SK-N-SH treated with all-trans-retinoic acid at 6 μM for 48 hours (cell line): Measurements from ENCODE around the gene MANBA.

ENCODE experiments used
- ARNTL ChIP-seq: fragments of 450-650 bp; formaldehyde crosslinking; IDR thresholded peaks from 2 replicates; pipeline ENCODE4 v1.5.0; 2020; ENCODE audit warnings: low read depth, mild to moderate bottlenecking, moderate library complexity, borderline replicate concordance
- CREB5 ChIP-seq: fragments of 250-450 bp; sonication (Bioruptor Pico); IDR thresholded peaks from 2 replicates; pipeline ENCODE4 v1.5.1; 2020; ENCODE audit warnings: low read depth, mild to moderate bottlenecking, moderate library complexity
- CSRNP3 ChIP-seq: fragments of 250-450 bp; sonication (Bioruptor Pico); IDR thresholded peaks from 2 replicates; pipeline ENCODE4 v1.5.1; 2021; ENCODE audit warnings: mild to moderate bottlenecking, moderate library complexity
- OSR1 ChIP-seq: fragments of 250-450 bp; sonication (Bioruptor Pico); IDR thresholded peaks from 2 replicates; pipeline ENCODE4 v1.8.0; 2022; ENCODE audit warnings: moderate library complexity, mild to moderate bottlenecking, inconsistent platforms
- PATZ1 ChIP-seq: fragments of 250-450 bp; sonication (Bioruptor Pico); IDR thresholded peaks from 2 replicates; pipeline ENCODE4 v1.8.0; 2020; ENCODE audit warnings: mild to moderate bottlenecking, moderate library complexity, borderline replicate concordance
- PPARA ChIP-seq: fragments of 250-450 bp; sonication (Bioruptor Pico); IDR thresholded peaks from 2 replicates; pipeline ENCODE4 v1.5.0; 2020; ENCODE audit warnings: mild to moderate bottlenecking, borderline replicate concordance
- RARB ChIP-seq: fragments of 250-450 bp; sonication (Bioruptor Pico); IDR thresholded peaks from 2 replicates; pipeline ENCODE4 v1.8.0; 2021; ENCODE audit warnings: mild to moderate bottlenecking, moderate library complexity
- SNAI2 ChIP-seq: fragments of 250-450 bp; sonication (Bioruptor Pico); IDR thresholded peaks from 2 replicates; pipeline ENCODE4 v1.5.0; 2020; ENCODE audit warnings: mild to moderate bottlenecking, moderate library complexity
- TCF4 ChIP-seq: fragments of 250-450 bp; sonication (Bioruptor Pico); IDR thresholded peaks from 2 replicates; pipeline ENCODE4 v1.8.0; 2021; ENCODE audit warnings: mild to moderate bottlenecking, moderate library complexity, borderline replicate concordance
- TSHZ2 ChIP-seq: fragments of 250-450 bp; sonication (Bioruptor Pico); IDR thresholded peaks from 2 replicates; pipeline ENCODE4 v1.5.0; 2020; ENCODE audit warnings: mild to moderate bottlenecking, moderate library complexity
- ZFP30 ChIP-seq: fragments of 450-650 bp; formaldehyde crosslinking; IDR thresholded peaks from 2 replicates; pipeline ENCODE4 v1.5.0; 2022; ENCODE audit warnings: mild to moderate bottlenecking, moderate library complexity
- ZNF565 ChIP-seq: fragments of 450-650 bp; formaldehyde crosslinking; conservative IDR thresholded peaks from 2 replicates; pipeline ENCODE4 v1.5.0; 2020; ENCODE audit warnings: low read depth, mild to moderate bottlenecking, moderate library complexity
- ZNF8 ChIP-seq: fragments of 450-650 bp; formaldehyde crosslinking; IDR thresholded peaks from 2 replicates; pipeline ENCODE4 v1.5.0; 2020; ENCODE audit warnings: mild to moderate bottlenecking, moderate library complexity

- TF ChIP-seq ARNTL (CRISPR knock-in tag) (no peak), CREB5 (CRISPR knock-in tag) (no peak), TCF4 (CRISPR knock-in tag) (no peak), RARB (CRISPR knock-in tag) (no peak), ZFP30 (CRISPR knock-in tag) (no peak), TSHZ2 (CRISPR knock-in tag) (no peak), PATZ1 (no peak), ZNF565 (CRISPR knock-in tag) (no peak), SNAI2 (no peak), CSRNP3 (CRISPR knock-in tag) (no peak), ZNF8 (CRISPR knock-in tag) (no peak), OSR1 (CRISPR knock-in tag) (no peak), PPARA (no peak)
Measured at GRCh38 chr4:102620697-102621497, 139.9 kb downstream of the MANBA start.
